BE2C (cell line): ENCODE measurements around the gene CXCL10.

Experiments used
- DNase-seq: peaks from one replicate; pipeline ENCODE4 v3.0.0-alpha.2; 2020
- H3K27me3 ChIP-seq: fragments of 250-450 bp; sonication (Bioruptor Pico); 2 replicates; pipeline ENCODE4 v1.5.1; 2020; ENCODE audit warnings: mild to moderate bottlenecking
- H3K36me3 ChIP-seq: fragments of 250-450 bp; sonication (Bioruptor Pico); 2 replicates; pipeline ENCODE4 v1.5.1; 2020; ENCODE audit warnings: mild to moderate bottlenecking
- H3K4me1 ChIP-seq: fragments of 250-450 bp; sonication (Bioruptor Pico); 2 replicates; pipeline ENCODE4 v1.5.1; 2020
- H3K4me3 ChIP-seq: 2 replicates; pipeline ENCODE4 v1.5.1; 2011; ENCODE audit warnings: low read depth, low read length
- H3K9me3 ChIP-seq: fragments of 250-450 bp; sonication (Bioruptor Pico); 2 replicates; pipeline ENCODE4 v1.5.1; 2020
- CTCF ChIP-seq: IDR thresholded peaks from 2 replicates; pipeline ENCODE4 v1.5.1; 2012; ENCODE audit warnings: mild to moderate bottlenecking, low read depth, low read length

Gene CXCL10

GRCh38 chr4:76035141-76035540 lies 11.8 kb upstream of the CXCL10 start:
- no peak for DNase-seq
- Histone ChIP-seq H3K4me1 (no peaks in the 10 kb centered on the region), H3K9me3 (no peaks in the 10 kb centered on the region), H3K4me3 (no peak overlapping the region), H3K27me3 (peaks cover 30% of the 10 kb centered on the region), H3K36me3 (no peaks in the 10 kb centered on the region)
- TF ChIP-seq CTCF, result no peak

GRCh38 chr4:76029300-76029699 lies 6.0 kb upstream of the CXCL10 start:
- H3K4me1 ChIP-seq, result peaks cover 4% of the 10 kb centered on the region; the same call in 1 of the 2 replicates
- no peak for TF ChIP-seq CTCF
- no peaks in the 10 kb centered on the region for H3K9me3 ChIP-seq
- peaks cover 43% of the 10 kb centered on the region for H3K27me3 ChIP-seq
- no peaks in the 10 kb centered on the region for H3K36me3 ChIP-seq
- DNase-seq, result no peak
- no peak overlapping the region for H3K4me3 ChIP-seq

GRCh38 chr4:76028350-76028765 lies 5.1 kb upstream of the CXCL10 start:
- no peak for DNase-seq
- Histone ChIP-seq H3K4me3 (no peak overlapping the region; the same call in 1 of the 2 replicates), H3K9me3 (no peaks in the 10 kb centered on the region), H3K4me1 (peaks cover 4% of the 10 kb centered on the region; the same call in 1 of the 2 replicates), H3K27me3 (peaks cover 42% of the 10 kb centered on the region), H3K36me3 (no peaks in the 10 kb centered on the region)
- no peak for TF ChIP-seq CTCF

GRCh38 chr4:76024065-76024464 lies 768 bp upstream of the CXCL10 start:
- DNase-seq, result no peak
- peaks cover 25% of the 10 kb centered on the region for H3K27me3 ChIP-seq
- H3K9me3 ChIP-seq, result no peaks in the 10 kb centered on the region
- H3K4me3 ChIP-seq, result no peak overlapping the region
- no peaks in the 10 kb centered on the region for H3K36me3 ChIP-seq
- TF ChIP-seq CTCF, result no peak
- H3K4me1 ChIP-seq, result peaks cover 4% of the 10 kb centered on the region; the same call in 1 of the 2 replicates

- Histone ChIP-seq H3K36me3 (no peaks in the 10 kb centered on the region), H3K4me3 (no peak overlapping the region), H3K4me1 (no peaks in the 10 kb centered on the region), H3K9me3 (no peaks in the 10 kb centered on the region), H3K27me3 (peaks cover 19% of the 10 kb centered on the region)
- DNase-seq, result no peak
- no peak for TF ChIP-seq CTCF
These were observed 620 bp downstream of the CXCL10 start for GRCh38 chr4:76022677-76023076.

- no peak overlapping the region for H3K4me3 ChIP-seq
These were observed 1.3 kb downstream of the CXCL10 start for GRCh38 chr4:76022031-76022430.

More at GRCh38 chr4:76022031-76022430, 1.3 kb downstream of the CXCL10 start:
- no peak for TF ChIP-seq CTCF
- DNase-seq, result no peak
- H3K4me1 ChIP-seq, result no peaks in the 10 kb centered on the region
- H3K27me3 ChIP-seq, result peaks cover 19% of the 10 kb centered on the region
- no peaks in the 10 kb centered on the region for H3K9me3 ChIP-seq
- H3K36me3 ChIP-seq, result no peaks in the 10 kb centered on the region
